ENCODE measurements around the gene UNC13B.

DNA sequence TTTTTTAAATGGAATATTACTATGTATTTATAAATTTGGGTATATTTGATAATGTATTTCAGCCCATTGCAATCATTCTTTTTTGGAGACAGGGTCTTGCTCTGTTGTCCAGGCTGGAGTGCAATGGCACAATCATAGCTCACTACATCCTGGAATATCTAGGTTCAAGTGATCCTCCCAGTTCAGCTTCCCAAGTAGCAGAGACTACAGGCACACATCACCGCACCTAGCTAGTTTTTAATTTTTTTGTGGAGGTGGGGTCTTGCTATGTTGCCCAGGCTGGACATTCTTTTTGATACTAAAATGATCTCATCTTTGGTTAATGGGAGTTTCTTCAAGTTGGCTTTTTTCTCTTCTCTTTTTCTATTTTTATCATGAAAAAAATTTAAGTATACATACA is 91.3 kb downstream of the UNC13B start:
- TF ChIP-seq TAF1 (IDR thresholded peaks at IDR 0.05; ENCODE audit: borderline replicate concordance, insufficient read depth, low read length) (no peak), FOXP2 (optimal IDR thresholded peaks at IDR 0.05; ENCODE audit: borderline replicate concordance, extremely low read depth, extremely low read length, insufficient read depth) (no peak), POLR2AphosphoS5 (IDR thresholded peaks at IDR 0.05; ENCODE audit: low read depth, low read length) (no peak)
